Natural killer cell treated with Interleukin-12 subunit alpha and Interleukin-12 subunit beta and Interleukin-15 and Interleukin-18, amount 100 ng/mL, for 72 hours (primary cell): ENCODE results near the gene DOCK2. TPM values are rescaled to one million over a fixed set of nuclear protein-coding genes. Genes with fewer than 3 reads are reported as not detected.
A peak's percentile ranks its signal among the peaks of the same experiment; 100 is the strongest.
"Not testable (repeated sequence)": the region's sequence is repeated elsewhere in the genome, so short reads cannot be mapped to it uniquely, and the experiment has no call there.

Experiments used
- ATAC-seq, 2 donors: fragments of 150-1000 bp; cut with Tn5 transposase in 1 of 2; sonication (Bioruptor Pico), chemical (Tn5 transposase) in 1 of 2; 2 replicates each; pipeline ENCODE4 v1.10.0; 2021
- DNase-seq: peaks from one replicate; pipeline ENCODE4 v3.0.0; 2022; ENCODE audit warnings: low spot score
- H3K27ac Mint-ChIP-seq, 2 donors: 1 replicate in 1 of 2; 2 replicates in 1 of 2; pipeline ENCODE4 v1.8.0; 2022; ENCODE audit warnings: mixed read lengths in 2 of 2, mild to moderate bottlenecking in 1 of 2, moderate library complexity in 1 of 2
- H3K27me3 Mint-ChIP-seq, 2 donors: 1 replicate in 1 of 2; 2 replicates in 1 of 2; pipeline ENCODE4 v1.8.0; 2022; ENCODE audit warnings: mixed read lengths in 2 of 2
- H3K36me3 Mint-ChIP-seq: one replicate; pipeline ENCODE4 v1.8.0; 2022; ENCODE audit warnings: mixed read lengths
- H3K4me1 Mint-ChIP-seq, 2 donors: 1 replicate in 1 of 2; 2 replicates in 1 of 2; pipeline ENCODE4 v1.8.0; 2022; ENCODE audit warnings: low read depth in 2 of 2, mixed read lengths in 2 of 2, mild to moderate bottlenecking in 1 of 2
- H3K4me3 Mint-ChIP-seq: one replicate; pipeline ENCODE4 v1.8.0; 2022; ENCODE audit warnings: mixed read lengths
- H3K9me3 Mint-ChIP-seq: 2 replicates; pipeline ENCODE4 v1.8.0; 2022; ENCODE audit warnings: mixed read lengths
- total RNA-seq, 2 donors: library from RNA; stranded (reverse); gene quantifications; one replicate each; pipeline ENCODE4 v1.2.3, GENCODE V29; 2022

The DOCK2 gene
- 100 to 1,000 TPM; 461 to 526 TPM for total RNA-seq

DNA sequence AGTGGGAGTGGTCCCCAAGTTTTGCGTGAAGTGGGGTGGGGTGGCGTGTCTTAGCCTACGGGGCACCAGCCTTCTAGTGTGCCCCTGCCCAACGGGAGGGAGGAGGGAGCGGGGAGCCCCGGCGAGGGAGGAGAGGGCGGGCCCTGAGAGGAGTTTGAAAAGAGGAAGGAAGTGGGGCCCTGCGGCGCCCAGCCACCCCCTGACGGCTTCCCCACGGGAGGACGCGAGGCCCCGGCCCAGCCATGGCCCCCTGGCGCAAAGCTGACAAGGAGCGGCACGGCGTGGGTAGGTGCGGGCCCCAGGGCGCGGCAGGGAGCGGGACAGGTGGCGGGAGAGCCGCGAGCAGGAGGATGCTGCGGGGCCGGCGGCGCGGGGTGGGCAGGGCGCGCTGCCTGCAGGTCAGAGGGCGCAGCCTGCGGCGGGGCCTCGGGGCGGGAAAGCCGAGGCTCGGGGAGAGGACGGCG is at the start of gene DOCK2:
TSS of gene DOCK2 (plus strand) at position 191 of the 464 bp plus-strand sequence. CDS start at position 243, 52 bp downstream.
- Mint-ChIP-seq H3K4me1 (peaks cover 50 to 57% of the 10 kb centered on the region in 2 donors), H3K9me3 (peaks cover 3% of the 10 kb centered on the region), H3K4me3 (peak within 1 kb of the TSS; percentile 80), H3K36me3 (peaks cover 38% of the 10 kb centered on the region), H3K27me3 (no peaks in the 10 kb centered on the region), H3K27ac (peak within 1 kb of the TSS; percentile 99)
- DNase-seq (peak; percentile 88), ATAC-seq (peak; percentile 86 to 88)

DNA sequence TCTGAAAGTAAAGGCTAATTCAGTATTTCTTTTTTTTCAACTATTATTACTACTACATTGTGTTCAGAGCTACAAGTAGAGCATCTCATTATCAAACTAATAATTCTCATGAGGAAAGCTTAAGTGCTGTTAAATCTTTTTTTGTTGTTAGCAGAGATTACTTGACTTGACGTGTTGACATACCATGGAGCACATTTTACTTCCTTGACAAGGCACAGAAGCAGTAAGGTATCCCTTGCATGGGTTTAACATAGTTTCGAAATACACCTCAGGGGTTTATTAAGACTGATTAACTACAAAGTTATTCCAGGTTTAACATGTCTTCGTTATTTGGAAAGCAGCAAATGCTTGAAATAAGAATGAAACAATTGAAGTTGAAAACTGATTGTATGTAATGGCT is 46.5 kb upstream of the DOCK2 start:
- no peaks in the 10 kb centered on the region for H3K9me3 Mint-ChIP-seq
- no peaks in the 10 kb centered on the region for H3K27me3 Mint-ChIP-seq
- H3K27ac Mint-ChIP-seq, result peak overlapping the region in 1 of 2 donors; percentile 26
- ATAC-seq (no peak), DNase-seq (no peak)
- H3K36me3 Mint-ChIP-seq, result peaks cover 43% of the 10 kb centered on the region
- H3K4me3 Mint-ChIP-seq, result no peak overlapping the region
- H3K4me1 Mint-ChIP-seq, result peaks cover 11 to 12% of the 10 kb centered on the region in 2 donors

- Mint-ChIP-seq H3K4me3 (no peak overlapping the region), H3K4me1 (peaks cover under 1 to 2% of the 10 kb centered on the region in 2 donors), H3K27ac (no peak overlapping the region), H3K27me3 (no peaks in the 10 kb centered on the region), H3K36me3 (peaks cover 38% of the 10 kb centered on the region), H3K9me3 (no peaks in the 10 kb centered on the region)
- DNase-seq (no peak), ATAC-seq (no peak)
These were observed 45.4 kb upstream of the DOCK2 start for GRCh38 chr5:169591636-169592035.

GRCh38 chr5:169592937-169593650 is 44.0 kb upstream of the DOCK2 start:
- peak overlapping the region in 1 of 2 donors; percentile 67 for H3K27ac Mint-ChIP-seq
- H3K9me3 Mint-ChIP-seq, result no peaks in the 10 kb centered on the region
- no peak for ATAC-seq
- H3K36me3 Mint-ChIP-seq, result peaks cover 42% of the 10 kb centered on the region
- H3K4me3 Mint-ChIP-seq, result no peak overlapping the region
- H3K4me1 Mint-ChIP-seq, result no peaks in the 10 kb centered on the region
- DNase-seq, result no peak
- no peaks in the 10 kb centered on the region for H3K27me3 Mint-ChIP-seq

DNA sequence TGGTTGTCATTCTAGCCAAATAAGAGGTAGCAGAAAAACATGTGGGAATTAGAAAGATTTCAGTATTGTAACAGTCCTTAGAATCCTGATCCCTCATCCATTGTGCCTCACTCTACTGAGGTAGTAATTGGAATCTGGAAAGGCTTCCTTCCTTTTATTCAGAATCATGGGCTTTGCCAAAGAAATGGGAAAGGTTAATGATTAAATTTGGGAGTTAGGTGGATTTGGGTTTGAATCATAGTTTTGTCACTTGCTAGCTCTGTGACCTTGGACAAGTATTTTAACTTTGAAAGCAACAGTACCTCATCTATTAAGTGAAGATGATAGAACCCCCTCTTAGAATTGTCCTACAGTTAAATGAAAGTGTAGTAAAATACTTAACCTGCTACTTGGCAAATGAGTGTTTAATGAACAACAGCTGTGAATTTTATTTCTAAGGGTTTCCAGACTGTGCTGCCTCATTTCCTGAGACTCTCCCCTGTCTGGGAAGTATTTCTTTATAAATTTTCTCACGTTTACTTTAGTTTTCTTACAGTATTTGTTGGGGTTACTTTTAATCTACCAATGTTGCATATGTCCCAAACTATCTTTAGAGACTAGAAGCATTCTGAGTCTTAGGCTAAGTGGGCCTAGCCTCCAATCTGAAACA is 41.8 kb upstream of the DOCK2 start:
- ATAC-seq (no peak), DNase-seq (no peak)
- H3K9me3 Mint-ChIP-seq, result no peaks in the 10 kb centered on the region
- H3K36me3 Mint-ChIP-seq, result peaks cover 38% of the 10 kb centered on the region
- H3K4me1 Mint-ChIP-seq, result no peaks in the 10 kb centered on the region
- H3K27ac Mint-ChIP-seq, result no peak overlapping the region
- no peaks in the 10 kb centered on the region for H3K27me3 Mint-ChIP-seq
- no peak overlapping the region for H3K4me3 Mint-ChIP-seq

GRCh38 chr5:169599451-169599850 is 37.6 kb upstream of the DOCK2 start:
- DNase-seq (no peak), ATAC-seq (no peak)
- no peak overlapping the region for H3K4me3 Mint-ChIP-seq
- peak overlapping the region in 1 of 2 donors; percentile 22 for H3K27ac Mint-ChIP-seq
- H3K36me3 Mint-ChIP-seq, result peaks cover 27% of the 10 kb centered on the region
- no peaks in the 10 kb centered on the region for H3K27me3 Mint-ChIP-seq
- no peaks in the 10 kb centered on the region for H3K9me3 Mint-ChIP-seq
- no peaks in the 10 kb centered on the region for H3K4me1 Mint-ChIP-seq

- H3K9me3 Mint-ChIP-seq, result no peaks in the 10 kb centered on the region
- peaks cover 30% of the 10 kb centered on the region for H3K36me3 Mint-ChIP-seq
- no peak overlapping the region for H3K27ac Mint-ChIP-seq
- no peak overlapping the region for H3K4me3 Mint-ChIP-seq
- DNase-seq, result no peak
- no peaks in the 10 kb centered on the region for H3K27me3 Mint-ChIP-seq
- no peak for ATAC-seq
- H3K4me1 Mint-ChIP-seq, result peaks cover 0 to 4% of the 10 kb centered on the region in 2 donors
These were observed 34.5 kb upstream of the DOCK2 start for GRCh38 chr5:169602535-169602934.

- H3K27me3 Mint-ChIP-seq, result peaks cover 8 to 17% of the 10 kb centered on the region in 2 donors
- H3K27ac Mint-ChIP-seq, result peak overlapping the region in 1 of 2 donors; percentile 85
- ATAC-seq (no peak), DNase-seq (no peak)
- peaks cover 21% of the 10 kb centered on the region for H3K36me3 Mint-ChIP-seq
- peaks cover 4% of the 10 kb centered on the region for H3K9me3 Mint-ChIP-seq
- H3K4me1 Mint-ChIP-seq, result peaks cover 0 to 4% of the 10 kb centered on the region in 2 donors
- no peak overlapping the region for H3K4me3 Mint-ChIP-seq
These were observed 30.8 kb upstream of the DOCK2 start for GRCh38 chr5:169606279-169606678.

DNA sequence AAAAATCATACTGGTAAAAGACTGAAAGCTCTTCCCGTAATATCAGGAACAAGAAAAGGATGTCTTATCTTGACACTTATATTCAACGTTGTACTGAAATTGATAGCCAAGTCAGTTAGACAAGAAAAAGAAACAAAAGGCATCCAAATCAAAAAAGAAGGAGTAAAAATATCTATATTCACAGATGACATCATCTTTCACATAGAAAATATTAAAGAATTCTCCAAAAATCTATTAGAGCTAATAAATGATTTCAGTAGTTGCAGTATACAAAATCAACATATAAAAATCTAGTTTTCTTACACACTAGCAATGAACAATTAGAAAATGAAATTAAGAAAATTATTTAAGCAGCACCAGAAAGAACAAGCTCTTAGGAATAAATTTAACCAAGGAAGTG is 29.2 kb upstream of the DOCK2 start:
- ATAC-seq (no peak), DNase-seq (no peak)
- Mint-ChIP-seq H3K4me1 (peaks cover 4 to 5% of the 10 kb centered on the region in 2 donors), H3K9me3 (peaks cover 5% of the 10 kb centered on the region), H3K36me3 (peaks cover 21% of the 10 kb centered on the region), H3K27ac (no peak overlapping the region), H3K27me3 (peaks cover 16 to 28% of the 10 kb centered on the region in 2 donors), H3K4me3 (no peak overlapping the region)

DNA sequence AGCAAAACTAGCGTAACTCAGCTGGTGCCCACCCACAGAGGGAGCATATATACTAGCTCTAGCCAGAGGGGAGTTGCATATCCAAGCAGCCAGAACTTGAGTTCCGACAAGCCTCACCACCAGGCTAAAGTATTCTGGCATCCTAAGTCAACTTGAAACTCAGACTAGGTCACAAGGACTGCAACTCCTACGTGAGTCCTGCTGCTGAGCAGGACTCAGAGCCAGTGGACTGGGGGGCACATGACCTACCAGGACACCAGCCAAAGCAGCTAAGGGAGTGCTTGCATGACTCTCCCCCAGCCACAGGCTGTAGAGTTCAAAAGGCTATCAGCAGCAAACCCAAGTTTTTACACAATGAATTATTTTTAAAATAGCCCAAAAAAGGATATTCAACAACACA is 27.4 kb upstream of the DOCK2 start:
- peaks cover 4 to 5% of the 10 kb centered on the region in 2 donors for H3K4me1 Mint-ChIP-seq
- H3K4me3 Mint-ChIP-seq, result no peak overlapping the region
- H3K36me3 Mint-ChIP-seq, result peaks cover 24% of the 10 kb centered on the region
- ATAC-seq (no peak), DNase-seq (no peak)
- peaks cover 17 to 35% of the 10 kb centered on the region in 2 donors for H3K27me3 Mint-ChIP-seq
- H3K27ac Mint-ChIP-seq, result no peak overlapping the region
- H3K9me3 Mint-ChIP-seq, result peaks cover 7% of the 10 kb centered on the region

DNA sequence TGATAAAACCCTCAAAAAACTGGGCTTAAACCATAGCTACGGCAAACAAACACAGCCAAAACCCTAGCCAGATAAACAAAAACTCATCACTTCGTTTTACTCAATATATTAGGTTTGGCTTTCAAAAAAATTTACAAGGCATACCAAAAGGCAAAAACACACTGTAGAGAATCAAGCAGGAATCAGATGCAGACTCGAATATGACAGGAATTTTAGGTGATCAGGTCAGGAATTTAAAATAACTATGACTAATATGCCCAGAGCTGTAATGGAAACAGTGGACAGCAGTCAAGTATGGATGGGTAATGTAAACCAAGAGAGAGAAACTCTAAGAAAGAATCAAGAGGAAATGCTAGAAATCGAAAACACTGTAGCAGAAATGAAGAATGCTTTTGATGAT is 26.5 kb upstream of the DOCK2 start:
- no peak for DNase-seq
- peaks cover 20 to 36% of the 10 kb centered on the region in 2 donors for H3K27me3 Mint-ChIP-seq
- H3K36me3 Mint-ChIP-seq, result peaks cover 24% of the 10 kb centered on the region
- H3K4me3 Mint-ChIP-seq, result no peak overlapping the region
- peaks cover 0 to 5% of the 10 kb centered on the region in 2 donors for H3K4me1 Mint-ChIP-seq
- no peak for ATAC-seq
- H3K27ac Mint-ChIP-seq, result no peak overlapping the region
- peaks cover 7% of the 10 kb centered on the region for H3K9me3 Mint-ChIP-seq

- no peak for ATAC-seq
- H3K36me3 Mint-ChIP-seq, result peaks cover 19% of the 10 kb centered on the region
These were observed 21.5 kb upstream of the DOCK2 start for GRCh38 chr5:169615561-169615960.

DNA sequence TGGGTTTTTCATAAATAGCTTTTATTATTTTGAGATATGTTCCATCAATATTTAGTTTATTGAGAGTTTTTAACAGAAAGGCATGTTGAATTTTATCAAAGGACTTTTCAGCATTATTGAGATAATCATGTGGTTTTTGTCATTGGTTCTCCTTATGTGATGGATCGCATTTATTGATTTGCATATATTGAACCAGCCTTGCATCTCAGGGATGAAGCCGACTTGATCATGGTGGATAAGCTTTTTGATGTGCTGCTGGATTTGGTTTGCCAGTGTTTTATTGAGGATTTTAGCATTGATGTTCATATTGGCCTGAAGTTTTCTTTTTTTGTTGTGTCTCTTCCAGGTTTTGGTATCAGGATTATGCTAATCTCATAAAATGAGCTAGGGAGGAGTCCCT is 12.8 kb upstream of the DOCK2 start:
- H3K4me3 Mint-ChIP-seq, H3K27ac Mint-ChIP-seq, H3K4me1 Mint-ChIP-seq, H3K36me3 Mint-ChIP-seq, H3K9me3 Mint-ChIP-seq, ATAC-seq, DNase-seq: not testable (repeated sequence)
- peaks cover 7 to 11% of the 10 kb centered on the region in 2 donors for H3K27me3 Mint-ChIP-seq

More at GRCh38 chr5:169615561-169615960, 21.5 kb upstream of the DOCK2 start:
- Mint-ChIP-seq H3K4me3 (no peak overlapping the region), H3K27me3 (peaks cover 22 to 29% of the 10 kb centered on the region in 2 donors), H3K9me3 (peaks cover 7% of the 10 kb centered on the region), H3K27ac (peak overlapping the region in 1 of 2 donors; percentile 40), H3K4me1 (peaks cover 0 to 5% of the 10 kb centered on the region in 2 donors)
- no peak for DNase-seq

- Mint-ChIP-seq H3K4me3 (no peak overlapping the region), H3K9me3 (no peaks in the 10 kb centered on the region), H3K4me1 (peaks cover 6 to 14% of the 10 kb centered on the region in 2 donors), H3K27me3 (peaks cover 3 to 5% of the 10 kb centered on the region in 2 donors), H3K36me3 (no peaks in the 10 kb centered on the region), H3K27ac (no peak overlapping the region)
- DNase-seq (no peak), ATAC-seq (no peak)
These were observed 10.3 kb upstream of the DOCK2 start for GRCh38 chr5:169626779-169627178.
